ENCODE data around the gene SLC8B1.

DNA sequence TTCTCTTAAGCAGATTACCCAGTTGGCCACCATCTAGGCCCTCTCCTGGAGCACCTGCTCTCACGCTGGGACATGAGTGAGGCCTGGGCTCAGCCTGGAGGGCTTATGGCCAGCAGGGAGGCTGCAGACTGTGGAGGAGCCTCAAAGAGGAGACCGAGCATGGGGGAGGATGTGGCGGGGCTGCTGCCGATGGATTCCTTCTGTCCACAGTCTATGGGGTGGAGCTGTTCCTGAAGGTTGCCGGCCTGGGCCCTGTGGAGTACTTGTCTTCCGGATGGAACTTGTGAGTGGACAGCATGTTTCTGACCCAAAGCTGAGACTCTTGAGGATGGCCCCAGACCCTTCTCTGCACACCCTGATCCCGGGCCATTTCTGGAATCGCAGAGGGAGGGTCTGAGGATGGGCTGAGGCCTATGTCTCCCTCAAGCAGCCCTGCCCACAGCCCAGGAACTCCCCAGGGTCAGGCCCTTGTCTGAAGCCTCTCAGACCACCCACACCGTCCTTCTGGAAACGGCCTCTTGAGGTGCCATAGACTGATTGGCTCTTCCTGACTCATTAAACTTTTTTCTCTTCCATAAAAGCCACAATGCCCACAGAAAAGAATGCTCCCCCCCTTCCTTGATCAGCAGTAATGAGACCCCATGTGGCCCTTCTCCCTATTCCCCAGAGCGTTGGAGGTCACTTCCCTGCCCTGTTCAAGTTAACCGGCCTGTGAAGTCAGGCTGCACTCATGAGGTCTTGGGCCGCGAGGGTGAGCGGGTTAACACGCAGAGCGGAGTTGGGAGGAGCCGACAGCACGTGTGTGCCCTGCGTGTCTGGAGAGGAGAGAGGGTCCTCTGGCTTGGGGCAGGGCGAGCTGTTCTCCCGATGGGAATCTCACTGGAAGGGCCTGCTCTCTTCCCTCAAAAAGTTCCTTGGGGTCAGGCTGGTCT lies 49.0 kb downstream of the SLC8B1 start:
- TF ChIP-seq POLR2A (IDR thresholded peaks at IDR 0.05) (no peak), POLR2AphosphoS5 (IDR thresholded peaks at IDR 0.05) (no peak)
- TF ChIP-seq, protein P1, sequence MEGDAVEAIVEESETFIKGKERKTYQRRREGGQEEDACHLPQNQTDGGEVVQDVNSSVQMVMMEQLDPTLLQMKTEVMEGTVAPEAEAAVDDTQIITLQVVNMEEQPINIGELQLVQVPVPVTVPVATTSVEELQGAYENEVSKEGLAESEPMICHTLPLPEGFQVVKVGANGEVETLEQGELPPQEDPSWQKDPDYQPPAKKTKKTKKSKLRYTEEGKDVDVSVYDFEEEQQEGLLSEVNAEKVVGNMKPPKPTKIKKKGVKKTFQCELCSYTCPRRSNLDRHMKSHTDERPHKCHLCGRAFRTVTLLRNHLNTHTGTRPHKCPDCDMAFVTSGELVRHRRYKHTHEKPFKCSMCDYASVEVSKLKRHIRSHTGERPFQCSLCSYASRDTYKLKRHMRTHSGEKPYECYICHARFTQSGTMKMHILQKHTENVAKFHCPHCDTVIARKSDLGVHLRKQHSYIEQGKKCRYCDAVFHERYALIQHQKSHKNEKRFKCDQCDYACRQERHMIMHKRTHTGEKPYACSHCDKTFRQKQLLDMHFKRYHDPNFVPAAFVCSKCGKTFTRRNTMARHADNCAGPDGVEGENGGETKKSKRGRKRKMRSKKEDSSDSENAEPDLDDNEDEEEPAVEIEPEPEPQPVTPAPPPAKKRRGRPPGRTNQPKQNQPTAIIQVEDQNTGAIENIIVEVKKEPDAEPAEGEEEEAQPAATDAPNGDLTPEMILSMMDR (IDR thresholded peaks at IDR 0.05), result no peak
